Heart left ventricle (tissue), 13 donors: ENCODE measurements around the gene SHISA5.

ENCODE experiments used
- POLR2A ChIP-seq, 2 donors: fragments of 450-650 bp; IDR thresholded peaks; one replicate each; pipeline ENCODE4 v1.6.1; 2017; ENCODE audit warnings: antibody characterized with exemption in 2 of 2, mild to moderate bottlenecking in 2 of 2, moderate library complexity in 2 of 2
- TF ChIP-seq, protein P1 (sequence below), 12 donors: fragments of 200-600 bp; sonication (generic) in 4 of 12; IDR thresholded peaks; one replicate each; pipeline versions ENCODE4 v1.5.0 to v1.8.0; 2018 to 2022; ENCODE audit warnings: antibody characterized with exemption in 12 of 12, mild to moderate bottlenecking in 5 of 12
- donor health status: ischemic (EF 13 %, LVEDD 7.1; RV severe dilation, severe dysfunction).
- donor health status: DM: no; HTN: yes; CAD: no.
- donor health status: DM: no; HTN: no; CAD: no.
- donor health status: ischemic (EF 25% LVEDD 6.9; RV normal size, moderate dysfunction).
- donor health status: ischemic (EF 25% LVEDD 5.7; RV mildly dilated, moderate dysfunction).
- donor health status: ischemic (EF 35%, LVEDD 5.7; RV mildly dilated, moderate dysfunction).
- donor health status: nonischemic (EF 11% LVEDD 7.7; RV severe dilation, severe dysfunction).
- donor health status: DM: yes; HTN: yes; CAD: no.
- donor health status: PGD.
- donor health status: ischemic (EF 29% LVEDD 5.4; RV normal size, mild dysfunction).
- donor health status: nonischemic (EF 23%, LVEDD 6.1; RV moderate dilation, normal function).

DNA sequence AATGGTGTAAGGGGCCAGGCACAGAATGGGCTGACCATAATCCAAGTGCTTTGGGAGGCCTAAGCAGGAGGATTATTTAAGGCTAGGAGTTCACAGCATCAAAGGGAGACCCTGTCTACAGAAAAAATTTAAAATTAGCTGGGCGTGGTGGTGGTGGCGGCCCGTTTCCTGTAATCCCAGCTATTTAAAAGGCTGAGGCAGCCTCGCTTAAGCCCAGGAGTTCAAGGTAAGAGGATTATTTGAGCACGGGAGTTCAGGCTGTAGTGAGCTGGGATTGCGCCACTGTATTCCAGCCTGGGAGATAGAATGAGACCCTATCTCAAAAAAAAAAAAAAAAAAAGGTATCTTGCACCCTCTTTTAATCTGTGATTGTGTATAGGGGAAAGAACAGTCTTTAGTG lies 62.0 kb downstream of the SHISA5 start:
- TF ChIP-seq, protein P1, sequence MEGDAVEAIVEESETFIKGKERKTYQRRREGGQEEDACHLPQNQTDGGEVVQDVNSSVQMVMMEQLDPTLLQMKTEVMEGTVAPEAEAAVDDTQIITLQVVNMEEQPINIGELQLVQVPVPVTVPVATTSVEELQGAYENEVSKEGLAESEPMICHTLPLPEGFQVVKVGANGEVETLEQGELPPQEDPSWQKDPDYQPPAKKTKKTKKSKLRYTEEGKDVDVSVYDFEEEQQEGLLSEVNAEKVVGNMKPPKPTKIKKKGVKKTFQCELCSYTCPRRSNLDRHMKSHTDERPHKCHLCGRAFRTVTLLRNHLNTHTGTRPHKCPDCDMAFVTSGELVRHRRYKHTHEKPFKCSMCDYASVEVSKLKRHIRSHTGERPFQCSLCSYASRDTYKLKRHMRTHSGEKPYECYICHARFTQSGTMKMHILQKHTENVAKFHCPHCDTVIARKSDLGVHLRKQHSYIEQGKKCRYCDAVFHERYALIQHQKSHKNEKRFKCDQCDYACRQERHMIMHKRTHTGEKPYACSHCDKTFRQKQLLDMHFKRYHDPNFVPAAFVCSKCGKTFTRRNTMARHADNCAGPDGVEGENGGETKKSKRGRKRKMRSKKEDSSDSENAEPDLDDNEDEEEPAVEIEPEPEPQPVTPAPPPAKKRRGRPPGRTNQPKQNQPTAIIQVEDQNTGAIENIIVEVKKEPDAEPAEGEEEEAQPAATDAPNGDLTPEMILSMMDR (IDR thresholded peaks at IDR 0.05), result no peak
- no peak for TF ChIP-seq POLR2A (IDR thresholded peaks at IDR 0.05)
